Progenitor cell of endocrine pancreas (in vitro differentiated cells): ENCODE measurements around the gene ZSWIM5. TPM values are rescaled to one million over a fixed set of nuclear protein-coding genes. Genes with fewer than 3 reads are reported as not detected.

Experiments
- DNase-seq: peaks from one replicate; pipeline ENCODE4 v3.0.0; 2021; ENCODE audit warnings: low spot score; ENCODE audit not compliant: unreplicated experiment
- H3K27ac Mint-ChIP-seq: 2 replicates; pipeline ENCODE4 v1.8.0; 2021; ENCODE audit warnings: mild to moderate bottlenecking, moderate library complexity, mixed read lengths
- H3K27me3 Mint-ChIP-seq: 2 replicates; pipeline ENCODE4 v1.8.0; 2021; ENCODE audit warnings: mixed read lengths
- H3K36me3 Mint-ChIP-seq: 2 replicates; pipeline ENCODE4 v1.8.0; 2022; ENCODE audit warnings: mixed read lengths; ENCODE audit not compliant: insufficient read depth
- H3K4me1 Mint-ChIP-seq: 2 replicates; pipeline ENCODE4 v1.8.0; 2021; ENCODE audit warnings: low read depth, mixed read lengths
- H3K4me3 Mint-ChIP-seq: 2 replicates; pipeline ENCODE4 v1.8.0; 2021; ENCODE audit warnings: low read depth, mild to moderate bottlenecking, moderate library complexity, mixed read lengths
- H3K9me3 Mint-ChIP-seq: 2 replicates; pipeline ENCODE4 v1.8.0; 2021; ENCODE audit warnings: low read depth, mixed read lengths
- CTCF ChIP-seq: fragments of 200-600 bp; sonication (generic); IDR thresholded peaks from one replicate; pipeline ENCODE4 v1.5.0; 2021; ENCODE audit warnings: antibody characterized with exemption, mild to moderate bottlenecking; ENCODE audit not compliant: unreplicated experiment
- total RNA-seq: library from RNA; stranded (reverse); gene quantifications from 2 replicates; pipeline ENCODE4 v1.2.1, GENCODE V29; 2021

Gene ZSWIM5
- total RNA-seq, 1 donor from 2014 or later = 9.2 TPM

GRCh38 chr1:45244660-45245059 lies 38.3 kb upstream of the ZSWIM5 start:
- no peak overlapping the region for H3K27ac Mint-ChIP-seq

GRCh38 chr1:45243476-45244343 lies 37.3 kb upstream of the ZSWIM5 start:
- no peak overlapping the region for H3K27ac Mint-ChIP-seq
- DNase-seq = no peak
- H3K4me3 Mint-ChIP-seq = no peak overlapping the region
- no peak for TF ChIP-seq CTCF
- H3K36me3 Mint-ChIP-seq = peaks cover 5% of the 10 kb centered on the region
- H3K4me1 Mint-ChIP-seq = no peaks in the 10 kb centered on the region
- peaks cover 3% of the 10 kb centered on the region for H3K27me3 Mint-ChIP-seq
- peaks cover 31% of the 10 kb centered on the region for H3K9me3 Mint-ChIP-seq

More at GRCh38 chr1:45244660-45245059, 38.3 kb upstream of the ZSWIM5 start:
- Mint-ChIP-seq H3K27me3 (peaks cover 3% of the 10 kb centered on the region), H3K4me3 (no peak overlapping the region), H3K9me3 (peaks cover 31% of the 10 kb centered on the region), H3K4me1 (no peaks in the 10 kb centered on the region), H3K36me3 (peaks cover 5% of the 10 kb centered on the region)
- TF ChIP-seq CTCF = no peak
- no peak for DNase-seq

GRCh38 chr1:45238846-45239245 lies 32.4 kb upstream of the ZSWIM5 start:
- H3K4me3 Mint-ChIP-seq = no peak overlapping the region
- peaks cover 5% of the 10 kb centered on the region for H3K36me3 Mint-ChIP-seq
- no peaks in the 10 kb centered on the region for H3K27me3 Mint-ChIP-seq
- no peak for DNase-seq
- H3K27ac Mint-ChIP-seq = no peak overlapping the region
- H3K4me1 Mint-ChIP-seq = no peaks in the 10 kb centered on the region
- H3K9me3 Mint-ChIP-seq = peaks cover 30% of the 10 kb centered on the region
- TF ChIP-seq CTCF = no peak

- Mint-ChIP-seq H3K27me3 (no peaks in the 10 kb centered on the region), H3K9me3 (peaks cover 14% of the 10 kb centered on the region), H3K4me1 (no peaks in the 10 kb centered on the region), H3K36me3 (no peaks in the 10 kb centered on the region), H3K4me3 (no peak overlapping the region), H3K27ac (no peak overlapping the region)
- DNase-seq = no peak
- TF ChIP-seq CTCF = no peak
Observed at GRCh38 chr1:45236136-45236535, 29.7 kb upstream of the ZSWIM5 start.

- Mint-ChIP-seq H3K9me3 (no peaks in the 10 kb centered on the region), H3K4me3 (no peak overlapping the region), H3K27ac (no peak overlapping the region), H3K27me3 (peaks cover 3% of the 10 kb centered on the region), H3K4me1 (no peaks in the 10 kb centered on the region), H3K36me3 (no peaks in the 10 kb centered on the region)
- TF ChIP-seq CTCF = no peak
- DNase-seq = no peak
Observed at GRCh38 chr1:45230537-45230936, 24.1 kb upstream of the ZSWIM5 start.
